Bronchial epithelial cell (primary cell): Measurements from ENCODE around the gene TMIGD1. TPM values are rescaled to one million over a fixed set of nuclear protein-coding genes. Genes with fewer than 3 reads are reported as not detected.

ENCODE experiments used
- DNase-seq: peaks from one replicate; pipeline ENCODE4 v3.0.0-alpha.2; 2010; ENCODE audit warnings: low read depth
- FAIRE-seq: peaks from 2 replicates; lab custom pipeline; 2011; peaks lifted over from hg19 to GRCh38; lab: Jason Lieb, UNC
- H3K27me3 ChIP-seq: 2 replicates; pipeline ENCODE4 v1.5.1; 2011; ENCODE audit warnings: low read length; ENCODE audit not compliant: control insufficient read depth, insufficient read depth
- H3K36me3 ChIP-seq: 2 replicates; pipeline ENCODE4 v1.5.1; 2011; ENCODE audit warnings: low read length; ENCODE audit not compliant: control insufficient read depth, insufficient read depth
- H3K4me3 ChIP-seq: 2 replicates; pipeline ENCODE4 v1.5.1; 2011; ENCODE audit warnings: mild to moderate bottlenecking, low read depth, low read length, control low read depth
- CTCF ChIP-seq: IDR thresholded peaks from 2 replicates; pipeline ENCODE4 v1.5.1; 2011; ENCODE audit warnings: mild to moderate bottlenecking, moderate library complexity, low read length, control low read depth, inconsistent platforms; ENCODE audit not compliant: insufficient read depth, severe bottlenecking
- total RNA-seq: library from RNA; depleted of rRNA; stranded (reverse); fragments of >200 nt; gene quantifications from 2 replicates; pipeline ENCODE4 v1.2.1, GENCODE V29; 2014

TMIGD1 gene
- total RNA-seq, 1 donor from 2014 or later: not detected

- FAIRE-seq (no peak), DNase-seq (no peak)
- no peak for TF ChIP-seq CTCF
- no peaks in the 10 kb centered on the region for H3K36me3 ChIP-seq
- peak overlapping the region; percentile 66 for H3K4me3 ChIP-seq
- H3K27me3 ChIP-seq: no peaks in the 10 kb centered on the region
Measured at GRCh38 chr17:30379303-30379902, 45.5 kb upstream of the TMIGD1 start.

DNA sequence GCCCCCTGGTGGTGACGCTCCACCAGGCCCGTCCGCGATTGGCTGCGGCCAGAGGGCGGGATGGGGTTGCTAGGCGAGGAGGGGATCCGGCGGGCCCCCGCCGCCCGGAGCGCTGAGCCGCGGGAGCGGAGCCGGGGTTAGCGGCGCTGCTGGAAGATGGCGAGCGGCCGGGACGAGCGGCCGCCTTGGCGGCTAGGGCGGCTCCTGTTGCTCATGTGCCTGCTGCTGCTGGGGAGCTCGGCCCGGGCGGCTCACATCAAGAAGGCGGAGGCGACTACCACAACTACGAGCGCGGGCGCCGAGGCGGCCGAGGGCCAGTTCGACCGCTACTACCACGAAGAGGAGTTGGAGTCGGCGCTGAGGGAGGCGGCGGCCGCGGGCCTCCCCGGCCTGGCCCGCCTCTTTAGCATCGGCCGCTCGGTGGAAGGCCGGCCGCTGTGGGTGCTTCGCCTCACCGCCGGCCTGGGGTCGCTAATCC lies 45.0 kb upstream of the TMIGD1 start, which contains the start of gene CPD:
CPD (plus strand) TSS at position 103 of the 478 bp plus-strand sequence; CDS start at position 157, 54 bp downstream.
- no peaks in the 10 kb centered on the region for H3K36me3 ChIP-seq
- FAIRE-seq: no peak
- H3K27me3 ChIP-seq: no peaks in the 10 kb centered on the region
- no peak for TF ChIP-seq CTCF
- peak within 1 kb of the TSS; percentile 66 for H3K4me3 ChIP-seq
- peak; percentile 79 for DNase-seq

- no peak for DNase-seq
- no peak for FAIRE-seq
- H3K4me3 ChIP-seq: peak overlapping the region; percentile 66
- no peaks in the 10 kb centered on the region for H3K27me3 ChIP-seq
- no peaks in the 10 kb centered on the region for H3K36me3 ChIP-seq
- TF ChIP-seq CTCF: no peak
Measured at GRCh38 chr17:30378241-30378824, 44.5 kb upstream of the TMIGD1 start.

DNA sequence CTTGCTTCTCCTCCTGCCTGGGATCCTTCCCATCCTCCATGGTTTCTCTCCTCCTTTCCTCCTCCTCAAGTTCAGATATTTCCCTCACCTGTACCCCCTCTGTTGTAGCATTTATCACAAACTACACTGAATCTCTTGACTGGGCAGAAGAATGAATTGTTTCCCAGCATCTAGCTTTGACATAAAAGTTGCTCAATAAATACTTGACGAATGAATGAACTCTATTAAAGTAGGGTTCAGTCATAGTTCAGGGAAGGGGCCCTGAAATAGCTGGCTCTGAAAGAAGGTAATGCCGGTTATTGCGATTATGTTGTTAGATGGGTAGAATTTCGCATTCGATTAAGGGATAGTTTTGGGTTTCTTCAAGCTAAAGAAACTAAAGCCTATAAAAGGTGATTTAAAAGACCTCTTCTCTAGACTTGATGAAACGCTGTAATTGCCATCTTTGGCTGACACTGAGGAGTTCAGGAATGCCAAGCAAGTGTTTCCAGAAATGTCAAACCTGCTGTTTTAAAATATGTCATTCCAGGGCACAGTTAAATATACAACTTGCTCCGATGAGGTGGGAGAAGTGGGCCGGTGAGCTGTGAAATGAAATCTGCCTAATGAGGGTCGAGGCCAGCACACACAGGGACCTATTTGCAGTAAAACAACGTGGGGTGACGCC lies 43.9 kb upstream of the TMIGD1 start:
- H3K4me3 ChIP-seq: no peak overlapping the region
- no peaks in the 10 kb centered on the region for H3K27me3 ChIP-seq
- no peak for TF ChIP-seq CTCF
- FAIRE-seq: no peak
- no peaks in the 10 kb centered on the region for H3K36me3 ChIP-seq
- DNase-seq: no peak

DNA sequence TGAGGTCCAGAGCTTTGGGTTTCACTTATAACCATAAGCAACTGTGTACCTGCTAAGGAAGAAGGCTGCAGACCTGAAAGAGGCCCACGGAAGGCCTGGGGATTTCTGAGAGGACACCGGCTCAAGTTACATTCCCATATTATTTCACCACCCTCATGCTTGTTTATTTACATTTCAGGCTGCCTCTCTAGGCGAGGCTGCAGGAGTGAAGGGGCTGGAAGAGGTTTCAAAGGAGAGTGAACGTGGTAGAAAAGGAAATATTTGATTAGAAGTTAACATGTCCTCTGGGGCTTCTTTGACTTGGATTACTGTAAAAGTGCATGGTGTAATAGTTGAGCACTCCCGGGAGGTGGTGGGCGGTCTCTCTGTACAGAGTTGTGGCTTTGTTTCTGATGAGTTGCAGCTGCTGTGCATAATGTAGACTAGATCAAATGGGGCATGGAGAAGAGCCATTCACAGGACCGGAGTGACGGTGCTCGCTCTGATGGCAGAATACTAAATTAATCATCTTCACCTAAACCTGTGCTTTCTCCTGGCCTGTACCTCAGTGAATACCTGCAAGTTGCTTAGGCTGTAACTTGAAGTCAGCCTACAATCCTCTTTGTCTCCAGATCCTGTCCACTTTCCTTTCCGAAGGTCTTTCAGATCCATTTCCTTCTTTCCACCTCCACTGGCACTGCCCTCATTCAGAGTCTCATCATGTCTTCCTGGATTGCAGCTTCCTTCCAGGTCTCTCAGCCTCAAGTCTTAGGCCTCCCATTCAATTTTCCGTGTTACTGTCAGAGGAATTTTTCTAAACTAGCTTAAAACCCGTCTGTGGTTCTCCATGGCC lies 43.0 kb upstream of the TMIGD1 start:
- no peak for FAIRE-seq
- Histone ChIP-seq H3K27me3 (no peaks in the 10 kb centered on the region), H3K4me3 (no peak overlapping the region), H3K36me3 (no peaks in the 10 kb centered on the region)
- no peak for DNase-seq
- no peak for TF ChIP-seq CTCF
